B cell (primary cell): ENCODE measurements around the gene CELF2.

Experiments used
- EZH2 ChIP-seq: IDR thresholded peaks from 2 replicates; pipeline ENCODE4 v1.6.1; 2012; ENCODE audit warnings: borderline replicate concordance, low read depth, mild to moderate bottlenecking, moderate library complexity, low read length; ENCODE audit not compliant: insufficient read depth, poor library complexity, severe bottlenecking
- TF ChIP-seq, protein P1 (sequence below): fragments of 200-600 bp; IDR thresholded peaks from one replicate; pipeline ENCODE4 v1.8.0; 2022; ENCODE audit warnings: antibody characterized with exemption, mild to moderate bottlenecking

DNA sequence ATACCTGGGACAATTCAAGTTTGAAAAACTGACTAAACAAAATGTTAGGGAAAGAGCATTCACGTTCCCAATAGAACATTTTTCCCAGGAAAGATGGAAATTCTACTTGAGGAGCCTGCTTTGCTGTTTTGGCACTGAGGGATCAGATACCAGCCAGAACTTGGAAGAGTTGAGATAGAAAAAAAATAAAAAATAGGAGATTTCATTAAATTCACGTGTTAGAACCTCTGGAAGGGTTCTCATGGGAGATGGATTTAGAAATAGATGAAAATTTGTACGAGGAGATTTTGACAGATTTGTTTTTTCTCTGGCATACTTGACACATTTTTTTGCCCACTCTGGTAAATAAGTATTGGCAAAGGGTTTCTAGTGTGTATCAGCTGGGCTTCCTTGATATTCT is 63.7 kb downstream of the CELF2 start:
- TF ChIP-seq, protein P1, sequence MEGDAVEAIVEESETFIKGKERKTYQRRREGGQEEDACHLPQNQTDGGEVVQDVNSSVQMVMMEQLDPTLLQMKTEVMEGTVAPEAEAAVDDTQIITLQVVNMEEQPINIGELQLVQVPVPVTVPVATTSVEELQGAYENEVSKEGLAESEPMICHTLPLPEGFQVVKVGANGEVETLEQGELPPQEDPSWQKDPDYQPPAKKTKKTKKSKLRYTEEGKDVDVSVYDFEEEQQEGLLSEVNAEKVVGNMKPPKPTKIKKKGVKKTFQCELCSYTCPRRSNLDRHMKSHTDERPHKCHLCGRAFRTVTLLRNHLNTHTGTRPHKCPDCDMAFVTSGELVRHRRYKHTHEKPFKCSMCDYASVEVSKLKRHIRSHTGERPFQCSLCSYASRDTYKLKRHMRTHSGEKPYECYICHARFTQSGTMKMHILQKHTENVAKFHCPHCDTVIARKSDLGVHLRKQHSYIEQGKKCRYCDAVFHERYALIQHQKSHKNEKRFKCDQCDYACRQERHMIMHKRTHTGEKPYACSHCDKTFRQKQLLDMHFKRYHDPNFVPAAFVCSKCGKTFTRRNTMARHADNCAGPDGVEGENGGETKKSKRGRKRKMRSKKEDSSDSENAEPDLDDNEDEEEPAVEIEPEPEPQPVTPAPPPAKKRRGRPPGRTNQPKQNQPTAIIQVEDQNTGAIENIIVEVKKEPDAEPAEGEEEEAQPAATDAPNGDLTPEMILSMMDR, result no peak
- no peak for TF ChIP-seq EZH2
